ENCODE measurements around the gene CRYGS. TPM values are rescaled to one million over a fixed set of nuclear protein-coding genes. Genes with fewer than 3 reads are reported as not detected.

CRYGS gene
- total RNA-seq, 4 donors from 2014 or later: 1.1 to 4.2 (median 2.9) TPM

DNA sequence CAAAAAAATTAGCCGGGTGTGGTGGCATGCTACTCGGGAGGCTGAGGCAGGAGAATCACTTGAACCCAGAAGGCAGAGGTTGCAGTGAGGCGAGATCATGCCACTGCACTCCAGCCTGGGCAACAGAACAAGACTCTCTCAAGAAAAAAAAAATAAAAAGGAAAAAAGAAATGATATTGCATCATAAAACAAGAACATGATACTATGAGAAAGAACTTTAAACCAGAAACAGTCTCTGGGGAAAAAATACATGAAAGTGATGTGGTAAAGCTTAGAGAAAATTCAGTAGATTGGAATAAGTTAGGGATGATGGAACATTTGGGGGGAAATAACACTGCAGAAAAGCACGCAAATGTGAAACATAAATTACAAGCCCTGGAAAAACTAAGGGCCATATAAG lies 54.7 kb downstream of the CRYGS start:
- Histone ChIP-seq H3K27ac (no peak overlapping the region), H3K36me3 (no peaks in the 10 kb centered on the region), H3K27me3 (no peaks in the 10 kb centered on the region), H3K9me3 (no peaks in the 10 kb centered on the region), H3K4me1 (peaks cover 0 to 4% of the 10 kb centered on the region in 2 donors), H3K4me3 (replicated peaks in 1 of 3) (no peak overlapping the region)
- TF ChIP-seq POLR2A (IDR thresholded peaks at IDR 0.05) (no peak), CTCF (IDR thresholded peaks at IDR 0.05) (no peak)
- DNase-seq: no peak
- 74 to 89% methylated on average over 4 of the region's 4 CpGs for whole genome bisulfite sequencing, 2 donors
- intact Hi-C loops (cut with DNase I): no loop called here

Other genes with a start within 250 kb of the CRYGS start
- gene DGKG, start 182.1 kb downstream of the CRYGS start, total RNA-seq: 10 to 100 TPM; 14.5 to 35.1 (median 20.3) TPM
- 10 to 100 TPM; 20.8 to 24.3 (median 21.6) TPM for gene TBCCD1, start 23.0 kb upstream of the CRYGS start, total RNA-seq
- gene DNAJB11, start 26.3 kb upstream of the CRYGS start, total RNA-seq: 100 to 1,000 TPM in 2 of 4 donors, 10 to 100 TPM in 2; 61.4 to 156 (median 108) TPM
- gene AHSG, start 68.7 kb upstream of the CRYGS start, total RNA-seq: not detected
- gene FETUB, start 96.0 kb upstream of the CRYGS start, total RNA-seq: not detected
- under 1 TPM in 1 of 4 donors, not detected in 3; 0.34 TPM for gene HRG, start 121.6 kb upstream of the CRYGS start, total RNA-seq
- not detected for gene KNG1, start 173.0 kb upstream of the CRYGS start, total RNA-seq
- 100 to 1,000 TPM; 356 to 655 (median 412) TPM for gene EIF4A2, start 239.2 kb upstream of the CRYGS start, total RNA-seq

All from thyroid gland (tissue), 4 donors.